Activated CD8-positive, alpha-beta T cell treated with anti-CD3 and anti-CD28 coated beads, Interleukin-2, amount 10 ng/mL, durations not matched to agents 7 days and 5 days (primary cell): ENCODE measurements around the gene TMEM208. TPM values are rescaled to one million over a fixed set of nuclear protein-coding genes. Genes with fewer than 3 reads are reported as not detected.
A peak's percentile ranks its signal among the peaks of the same experiment; 100 is the strongest.

Experiments used
- ATAC-seq: fragments of 150-1000 bp; cut with Tn5 transposase; one replicate; pipeline ENCODE4 v1.10.0; 2021; ENCODE audit warnings: moderate library complexity
- CTCF ChIA-PET: fragments of 350-600 bp; sonication (Branson Sonifier 250); formaldehyde crosslinking; loops from one replicate; lab custom pipeline; 2021; ENCODE audit warnings: antibody characterized with exemption; lab: Charles Lee
- POLR2A ChIA-PET: fragments of 350-600 bp; sonication (Branson Sonifier 250); formaldehyde crosslinking; loops from one replicate; lab custom pipeline; 2021; ENCODE audit warnings: antibody characterized with exemption; lab: Charles Lee
- DNase-seq: peaks from one replicate; pipeline ENCODE4 v3.0.0-alpha.2; 2020
- H3K27ac Mint-ChIP-seq: one replicate; pipeline ENCODE4 v1.8.0; 2021; ENCODE audit warnings: mild to moderate bottlenecking, mixed read lengths
- H3K27me3 Mint-ChIP-seq: one replicate; pipeline ENCODE4 v1.8.0; 2021; ENCODE audit warnings: low read depth, mixed read lengths
- H3K36me3 Mint-ChIP-seq: one replicate; pipeline ENCODE4 v1.8.0; 2021; ENCODE audit warnings: low read depth, mixed read lengths
- H3K4me1 Mint-ChIP-seq: one replicate; pipeline ENCODE4 v1.8.0; 2021; ENCODE audit warnings: low read depth, mixed read lengths
- H3K4me3 Mint-ChIP-seq: one replicate; pipeline ENCODE4 v1.8.0; 2021; ENCODE audit warnings: mild to moderate bottlenecking, mixed read lengths
- H3K9me3 Mint-ChIP-seq: one replicate; pipeline ENCODE4 v1.8.0; 2022; ENCODE audit warnings: mixed read lengths; ENCODE audit not compliant: insufficient read depth
- total RNA-seq, 2 experiments: library from RNA; stranded (reverse); gene quantifications; one replicate each; pipeline ENCODE4 v1.2.3, GENCODE V29; 2021

TMEM208 gene
- total RNA-seq, 2 experiments from 2014 or later = 33.7 TPM

- H3K4me3 Mint-ChIP-seq = peak within 1 kb of the TSS; percentile 91
- peak within 1 kb of the TSS; percentile 86 for H3K27ac Mint-ChIP-seq
- POLR2A ChIA-PET = interaction anchor here (0.5 to 1.7 kb wide), 7 partner anchors 26 to 683 kb away, joined by 3 to 11 read pairs (median 3); partner anchors contain the start of gene TMEM208
- H3K9me3 Mint-ChIP-seq = no peaks in the 10 kb centered on the region
- DNase-seq = peak; percentile 90
- no peaks in the 10 kb centered on the region for H3K27me3 Mint-ChIP-seq
- H3K4me1 Mint-ChIP-seq = peaks cover 37% of the 10 kb centered on the region
- peak; percentile 95 for ATAC-seq
- CTCF ChIA-PET = interaction anchor here (0.9 to 2.0 kb wide), 5 partner anchors 34 to 231 kb away, joined by 3 to 7 read pairs (median 5); partner anchors contain the start of genes CES3 and TMEM208
- peaks cover 46% of the 10 kb centered on the region for H3K36me3 Mint-ChIP-seq
Measured at GRCh38 chr16:67191995-67192681, 34.8 kb upstream of the TMEM208 start, which contains the start of gene E2F4. TSS of gene E2F4 (plus strand) at chr16:67192155. CDS start at chr16:67192228, 73 bp downstream.

GRCh38 chr16:67192781-67193361 is 34.1 kb upstream of the TMEM208 start:
- POLR2A ChIA-PET = interaction anchor here (0.5 to 1.7 kb wide), 7 partner anchors 26 to 684 kb away, joined by 3 to 11 read pairs (median 3); partner anchors contain the start of gene TMEM208
- peak; percentile 42 for DNase-seq
- Mint-ChIP-seq H3K4me3 (peak overlapping the region; percentile 91), H3K27ac (peak overlapping the region; percentile 86), H3K4me1 (peaks cover 37% of the 10 kb centered on the region), H3K9me3 (no peaks in the 10 kb centered on the region), H3K27me3 (no peaks in the 10 kb centered on the region), H3K36me3 (peaks cover 50% of the 10 kb centered on the region)
- no peak for ATAC-seq
- CTCF ChIA-PET = interaction anchor here (0.9 to 2.0 kb wide), 6 partner anchors 34 to 232 kb away, joined by 3 to 7 read pairs (median 4); partner anchors contain the start of genes CES3 and TMEM208

GRCh38 chr16:67193536-67193935 is 33.4 kb upstream of the TMEM208 start:
- H3K36me3 Mint-ChIP-seq = peaks cover 54% of the 10 kb centered on the region
- ChIA-PET CTCF (interaction anchor here (1.2 to 2.0 kb wide), 5 partner anchors 33 to 206 kb away, joined by 3 to 7 read pairs (median 4); partner anchors contain the start of gene TMEM208), POLR2A (interaction anchor here (1.1 to 1.7 kb wide), 3 partner anchors 33 to 176 kb away, joined by 3 to 11 read pairs (median 4); partner anchors contain the start of gene TMEM208)
- no peaks in the 10 kb centered on the region for H3K27me3 Mint-ChIP-seq
- peaks cover 37% of the 10 kb centered on the region for H3K4me1 Mint-ChIP-seq
- H3K9me3 Mint-ChIP-seq = no peaks in the 10 kb centered on the region
- no peak for ATAC-seq
- peak overlapping the region; percentile 91 for H3K4me3 Mint-ChIP-seq
- no peak for DNase-seq
- H3K27ac Mint-ChIP-seq = peak overlapping the region; percentile 86

GRCh38 chr16:67194260-67194659 is 32.7 kb upstream of the TMEM208 start:
- Mint-ChIP-seq H3K9me3 (no peaks in the 10 kb centered on the region), H3K4me3 (peak overlapping the region; percentile 91), H3K27me3 (no peaks in the 10 kb centered on the region), H3K36me3 (peaks cover 54% of the 10 kb centered on the region), H3K4me1 (peaks cover 37% of the 10 kb centered on the region), H3K27ac (no peak overlapping the region)
- ChIA-PET CTCF (interaction anchor here (1.2 to 2.0 kb wide), 3 partner anchors 52 to 205 kb away, joined by 3 to 4 read pairs (median 3); no protein-coding TSS in a partner anchor), POLR2A (interaction anchor here (0.6 kb wide), 1 partner anchor 38 kb away, joined by 3 read pairs; no protein-coding TSS in a partner anchor)
- no peak for DNase-seq
- ATAC-seq = no peak

GRCh38 chr16:67195676-67196075 is 31.3 kb upstream of the TMEM208 start:
- Mint-ChIP-seq H3K4me1 (peaks cover 37% of the 10 kb centered on the region), H3K36me3 (peaks cover 65% of the 10 kb centered on the region), H3K4me3 (no peak overlapping the region), H3K27me3 (no peaks in the 10 kb centered on the region), H3K9me3 (no peaks in the 10 kb centered on the region), H3K27ac (peak overlapping the region; percentile 29)
- ChIA-PET POLR2A (no interaction called here), CTCF (interaction anchor here (0.8 kb wide), 1 partner anchor 242 kb away, joined by 3 read pairs; no protein-coding TSS in a partner anchor)
- no peak for DNase-seq
- ATAC-seq = no peak

GRCh38 chr16:67196881-67197280 is 30.0 kb upstream of the TMEM208 start:
- ATAC-seq = no peak
- Mint-ChIP-seq H3K36me3 (peaks cover 69% of the 10 kb centered on the region), H3K27me3 (no peaks in the 10 kb centered on the region), H3K4me1 (peaks cover 31% of the 10 kb centered on the region), H3K4me3 (no peak overlapping the region), H3K27ac (peak overlapping the region; percentile 23), H3K9me3 (no peaks in the 10 kb centered on the region)
- CTCF ChIA-PET = interaction anchor here (1.3 to 2.3 kb wide), 3 partner anchors 20 to 48 kb away, joined by 3 to 9 read pairs (median 5); no protein-coding TSS in a partner anchor
- POLR2A ChIA-PET = no interaction called here
- DNase-seq = no peak

GRCh38 chr16:67197704-67198103 is 29.2 kb upstream of the TMEM208 start:
- Mint-ChIP-seq H3K4me1 (peaks cover 28% of the 10 kb centered on the region), H3K36me3 (peaks cover 72% of the 10 kb centered on the region), H3K27ac (no peak overlapping the region), H3K27me3 (no peaks in the 10 kb centered on the region), H3K9me3 (no peaks in the 10 kb centered on the region), H3K4me3 (no peak overlapping the region)
- ATAC-seq (no peak), DNase-seq (no peak)
- ChIA-PET POLR2A (interaction anchor here (1.2 to 1.5 kb wide), 2 partner anchors 29 to 47 kb away, joined by 4 read pairs; partner anchors contain the start of gene TMEM208), CTCF (interaction anchor here (0.8 to 2.3 kb wide), 15 partner anchors 9 to 248 kb away, joined by 3 to 9 read pairs (median 4); no protein-coding TSS in a partner anchor)

GRCh38 chr16:67198238-67198734 is 28.6 kb upstream of the TMEM208 start:
- peak; percentile 44 for DNase-seq
- H3K9me3 Mint-ChIP-seq = no peaks in the 10 kb centered on the region
- ChIA-PET CTCF (interaction anchor here (0.8 to 2.3 kb wide), 15 partner anchors 11 to 249 kb away, joined by 3 to 9 read pairs (median 4); partner anchors contain the start of gene TMEM208), POLR2A (interaction anchor here (1.2 to 1.5 kb wide), 2 partner anchors 29 to 46 kb away, joined by 4 read pairs; partner anchors contain the start of gene TMEM208)
- ATAC-seq = peak; percentile 52
- no peak overlapping the region for H3K4me3 Mint-ChIP-seq
- H3K4me1 Mint-ChIP-seq = peaks cover 22% of the 10 kb centered on the region
- H3K27me3 Mint-ChIP-seq = no peaks in the 10 kb centered on the region
- no peak overlapping the region for H3K27ac Mint-ChIP-seq
- peaks cover 70% of the 10 kb centered on the region for H3K36me3 Mint-ChIP-seq

- ATAC-seq (no peak), DNase-seq (no peak)
- peaks cover 60% of the 10 kb centered on the region for H3K36me3 Mint-ChIP-seq
- peaks cover 13% of the 10 kb centered on the region for H3K4me1 Mint-ChIP-seq
- no peak within 1 kb of the TSS for H3K4me3 Mint-ChIP-seq
- ChIA-PET POLR2A (interaction anchor here (1.7 kb wide), 1 partner anchor 28 kb away, joined by 4 read pairs; the partner anchor contains the start of gene TMEM208), CTCF (interaction anchor here (1.2 to 2.3 kb wide), 5 partner anchors 10 to 246 kb away, joined by 4 to 9 read pairs (median 6); partner anchors contain the start of gene TMEM208)
- H3K9me3 Mint-ChIP-seq = no peaks in the 10 kb centered on the region
- no peak within 1 kb of the TSS for H3K27ac Mint-ChIP-seq
- no peaks in the 10 kb centered on the region for H3K27me3 Mint-ChIP-seq
Measured at GRCh38 chr16:67199011-67199807, 27.7 kb upstream of the TMEM208 start, which contains the start of gene ELMO3. TSS of gene ELMO3 (plus strand) at chr16:67199131. CDS start at chr16:67199327, 196 bp downstream.

- ATAC-seq (no peak), DNase-seq (no peak)
- Mint-ChIP-seq H3K36me3 (peaks cover 54% of the 10 kb centered on the region), H3K9me3 (no peaks in the 10 kb centered on the region), H3K27ac (no peak overlapping the region), H3K27me3 (no peaks in the 10 kb centered on the region), H3K4me3 (no peak overlapping the region), H3K4me1 (peaks cover 9% of the 10 kb centered on the region)
- ChIA-PET POLR2A (interaction anchor here (1.7 kb wide), 1 partner anchor 27 kb away, joined by 4 read pairs; the partner anchor contains the start of gene TMEM208), CTCF (no interaction called here)
Measured at GRCh38 chr16:67199808-67200198, 27.1 kb upstream of the TMEM208 start.
